Neural crest cell (in vitro differentiated cells): Measurements from ENCODE around the gene UBE2K. TPM values are rescaled to one million over a fixed set of nuclear protein-coding genes. Genes with fewer than 3 reads are reported as not detected.

Experiments
- DNase-seq: peaks from one replicate; pipeline ENCODE4 v3.0.0; 2021; ENCODE audit warnings: low read depth, mixed read lengths, low spot score
- H3K27ac Mint-ChIP-seq: one replicate; pipeline ENCODE4 v1.8.0; 2021; ENCODE audit warnings: mild to moderate bottlenecking, mixed read lengths; ENCODE audit not compliant: unreplicated experiment
- H3K27me3 Mint-ChIP-seq: 2 replicates; pipeline ENCODE4 v1.8.0; 2021; ENCODE audit warnings: low read depth, mild to moderate bottlenecking, mixed read lengths
- H3K36me3 Mint-ChIP-seq: 2 replicates; pipeline ENCODE4 v1.8.0; 2021; ENCODE audit warnings: low read depth, mild to moderate bottlenecking, mixed read lengths
- H3K4me1 Mint-ChIP-seq: 2 replicates; pipeline ENCODE4 v1.8.0; 2021; ENCODE audit warnings: mixed read lengths
- H3K4me3 Mint-ChIP-seq: one replicate; pipeline ENCODE4 v1.8.0; 2021; ENCODE audit warnings: mild to moderate bottlenecking, mixed read lengths
- H3K9me3 Mint-ChIP-seq: 2 replicates; pipeline ENCODE4 v1.8.0; 2021; ENCODE audit warnings: mixed read lengths
- total RNA-seq: library from RNA; stranded (reverse); gene quantifications from 2 replicates; pipeline ENCODE4 v1.2.1, GENCODE V29; 2021
- TF ChIP-seq, protein P1 (sequence below): fragments of 200-600 bp; sonication (generic); conservative IDR thresholded peaks from 2 replicates; pipeline ENCODE4 v1.5.0; 2021; ENCODE audit warnings: antibody characterized with exemption, mild to moderate bottlenecking

Gene UBE2K
- total RNA-seq, 1 donor from 2014 or later: 79.3 TPM

DNA sequence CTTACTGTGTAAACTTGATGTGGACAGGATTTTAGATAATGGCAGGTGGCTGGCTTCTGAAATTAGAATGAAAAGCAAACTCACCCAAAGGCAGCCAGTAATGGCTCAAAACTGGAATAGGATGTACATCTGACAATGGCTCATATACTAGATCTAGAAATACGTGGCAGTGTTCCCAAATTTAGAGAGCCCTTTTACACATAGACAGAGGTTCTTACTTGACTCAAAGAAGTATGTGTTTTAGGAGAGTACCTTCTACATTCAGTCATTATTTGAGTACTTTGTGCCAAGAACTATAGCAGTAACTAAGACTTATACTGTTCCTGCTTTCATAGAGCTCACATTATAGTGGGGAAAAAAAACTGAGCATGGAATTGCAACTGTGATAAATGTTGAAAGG is 48.0 kb downstream of the UBE2K start:
- H3K27me3 Mint-ChIP-seq: no peaks in the 10 kb centered on the region
- no peaks in the 10 kb centered on the region for H3K9me3 Mint-ChIP-seq
- TF ChIP-seq, protein P1, sequence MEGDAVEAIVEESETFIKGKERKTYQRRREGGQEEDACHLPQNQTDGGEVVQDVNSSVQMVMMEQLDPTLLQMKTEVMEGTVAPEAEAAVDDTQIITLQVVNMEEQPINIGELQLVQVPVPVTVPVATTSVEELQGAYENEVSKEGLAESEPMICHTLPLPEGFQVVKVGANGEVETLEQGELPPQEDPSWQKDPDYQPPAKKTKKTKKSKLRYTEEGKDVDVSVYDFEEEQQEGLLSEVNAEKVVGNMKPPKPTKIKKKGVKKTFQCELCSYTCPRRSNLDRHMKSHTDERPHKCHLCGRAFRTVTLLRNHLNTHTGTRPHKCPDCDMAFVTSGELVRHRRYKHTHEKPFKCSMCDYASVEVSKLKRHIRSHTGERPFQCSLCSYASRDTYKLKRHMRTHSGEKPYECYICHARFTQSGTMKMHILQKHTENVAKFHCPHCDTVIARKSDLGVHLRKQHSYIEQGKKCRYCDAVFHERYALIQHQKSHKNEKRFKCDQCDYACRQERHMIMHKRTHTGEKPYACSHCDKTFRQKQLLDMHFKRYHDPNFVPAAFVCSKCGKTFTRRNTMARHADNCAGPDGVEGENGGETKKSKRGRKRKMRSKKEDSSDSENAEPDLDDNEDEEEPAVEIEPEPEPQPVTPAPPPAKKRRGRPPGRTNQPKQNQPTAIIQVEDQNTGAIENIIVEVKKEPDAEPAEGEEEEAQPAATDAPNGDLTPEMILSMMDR: no peak
- peaks cover 2% of the 10 kb centered on the region for H3K36me3 Mint-ChIP-seq
- no peak overlapping the region for H3K4me3 Mint-ChIP-seq
- H3K4me1 Mint-ChIP-seq: no peaks in the 10 kb centered on the region
- no peak for DNase-seq
- H3K27ac Mint-ChIP-seq: no peak overlapping the region

DNA sequence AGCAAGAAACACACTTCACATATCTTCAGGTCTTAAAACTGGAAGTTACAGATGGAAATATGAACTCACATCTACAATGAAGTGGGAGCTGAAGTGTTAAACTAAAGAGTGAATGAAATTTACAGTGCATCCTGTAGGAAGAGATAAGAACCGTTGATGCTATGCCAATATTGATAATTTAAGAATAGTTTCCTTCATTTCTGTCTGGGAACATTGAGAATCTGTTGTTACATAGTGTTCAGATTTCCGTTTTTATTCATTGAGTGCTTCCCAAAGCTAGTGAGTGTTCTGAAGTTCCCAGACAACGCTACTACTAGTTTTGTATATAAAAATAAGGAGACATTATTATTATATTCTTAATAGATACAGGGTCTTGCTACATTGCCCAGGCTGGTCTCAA is 52.3 kb downstream of the UBE2K start:
- DNase-seq: no peak
- Mint-ChIP-seq H3K4me3 (no peak overlapping the region), H3K27me3 (no peaks in the 10 kb centered on the region), H3K27ac (no peak overlapping the region), H3K4me1 (no peaks in the 10 kb centered on the region), H3K36me3 (peaks cover 2% of the 10 kb centered on the region), H3K9me3 (no peaks in the 10 kb centered on the region)
- TF ChIP-seq, protein P1: no peak

DNA sequence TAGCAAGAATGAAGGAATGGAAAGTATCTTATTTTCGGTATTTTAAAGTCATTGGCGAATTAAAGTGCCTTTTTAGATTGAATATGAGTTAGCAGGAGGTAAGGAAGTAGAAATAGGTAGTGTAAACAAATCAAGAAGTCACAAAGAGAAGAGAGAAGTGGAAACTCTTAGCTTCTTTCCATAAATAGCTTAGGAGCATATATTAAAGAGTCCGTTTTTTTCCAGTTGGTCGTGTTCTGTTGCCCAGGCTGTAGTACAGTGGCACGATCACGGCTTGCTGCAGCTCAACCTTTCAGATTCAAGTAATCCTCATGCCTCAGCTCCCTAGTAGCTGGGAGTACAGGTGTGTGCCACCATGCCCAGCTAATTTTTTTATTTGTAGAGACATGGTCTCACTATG is 56.4 kb downstream of the UBE2K start:
- peaks cover 13% of the 10 kb centered on the region for H3K36me3 Mint-ChIP-seq
- no peaks in the 10 kb centered on the region for H3K27me3 Mint-ChIP-seq
- no peaks in the 10 kb centered on the region for H3K4me1 Mint-ChIP-seq
- no peak overlapping the region for H3K27ac Mint-ChIP-seq
- TF ChIP-seq, protein P1: no peak
- no peak overlapping the region for H3K4me3 Mint-ChIP-seq
- DNase-seq: no peak
- H3K9me3 Mint-ChIP-seq: no peaks in the 10 kb centered on the region

DNA sequence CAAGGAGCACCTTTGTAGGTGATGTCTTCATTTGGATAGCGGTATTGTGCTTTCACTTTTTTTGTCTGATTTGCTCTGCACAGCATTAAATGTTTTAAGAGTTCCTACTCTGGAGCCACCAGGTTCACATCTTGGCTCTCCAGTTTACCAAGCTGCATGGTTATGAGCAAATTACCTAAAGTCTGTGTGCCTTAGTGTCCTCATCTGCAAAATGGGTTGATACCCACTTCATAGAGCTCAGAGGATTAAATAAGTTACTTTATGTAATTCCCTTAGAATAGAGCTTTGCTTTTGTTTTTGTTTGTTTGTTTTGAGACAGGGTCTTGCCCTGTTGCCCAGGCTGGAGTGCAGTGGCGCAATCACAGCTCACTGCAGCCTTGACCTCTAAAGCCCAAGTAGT is 58.2 kb downstream of the UBE2K start:
- no peak overlapping the region for H3K4me3 Mint-ChIP-seq
- peaks cover 17% of the 10 kb centered on the region for H3K36me3 Mint-ChIP-seq
- no peaks in the 10 kb centered on the region for H3K27me3 Mint-ChIP-seq
- H3K9me3 Mint-ChIP-seq: no peaks in the 10 kb centered on the region
- DNase-seq: no peak
- H3K27ac Mint-ChIP-seq: no peak overlapping the region
- TF ChIP-seq, protein P1: no peak
- H3K4me1 Mint-ChIP-seq: no peaks in the 10 kb centered on the region

DNA sequence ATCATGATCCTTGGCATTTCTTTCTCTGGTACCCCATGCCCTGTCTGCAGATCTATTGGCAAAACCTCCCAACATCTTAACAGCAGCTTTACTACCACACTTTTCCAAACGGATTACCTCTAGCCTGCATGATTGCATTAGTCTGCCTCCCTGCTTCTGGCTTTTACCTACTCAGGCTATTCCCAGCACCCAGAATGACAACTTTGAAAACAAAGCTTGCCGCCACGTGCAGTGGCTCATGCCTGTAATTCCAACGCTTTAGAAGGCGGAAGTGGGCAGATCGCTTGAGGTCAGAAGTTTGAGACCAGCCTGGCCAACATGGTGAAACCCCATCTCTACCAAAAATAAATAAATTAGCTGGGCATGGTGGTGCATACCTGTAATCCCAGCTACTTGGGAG is 60.2 kb downstream of the UBE2K start:
- Mint-ChIP-seq H3K27ac (no peak overlapping the region), H3K4me1 (no peaks in the 10 kb centered on the region), H3K9me3 (no peaks in the 10 kb centered on the region), H3K36me3 (peaks cover 24% of the 10 kb centered on the region), H3K27me3 (no peaks in the 10 kb centered on the region), H3K4me3 (no peak overlapping the region)
- TF ChIP-seq, protein P1: no peak
- no peak for DNase-seq

DNA sequence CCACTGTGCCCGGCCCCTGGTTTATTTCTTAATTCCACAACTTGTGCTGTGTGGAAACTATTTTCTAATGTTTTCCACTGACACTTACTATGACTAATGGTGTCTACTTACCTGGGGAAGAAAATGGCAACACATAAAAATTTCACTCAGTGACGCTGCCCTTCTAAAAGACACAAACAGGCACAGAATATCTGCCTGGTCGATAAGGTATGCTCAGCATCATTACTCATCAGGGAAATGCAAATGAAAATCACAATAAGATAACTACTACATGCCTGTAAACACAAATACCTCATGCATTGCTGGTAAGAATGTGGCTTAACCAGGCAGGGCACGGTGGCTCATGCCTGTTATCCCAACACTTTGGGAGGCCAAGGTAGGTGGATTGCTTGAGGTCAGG is 61.6 kb downstream of the UBE2K start:
- peaks cover 27% of the 10 kb centered on the region for H3K36me3 Mint-ChIP-seq
- H3K27ac Mint-ChIP-seq: no peak overlapping the region
- no peak for DNase-seq
- H3K9me3 Mint-ChIP-seq: no peaks in the 10 kb centered on the region
- H3K27me3 Mint-ChIP-seq: no peaks in the 10 kb centered on the region
- TF ChIP-seq, protein P1: no peak
- no peaks in the 10 kb centered on the region for H3K4me1 Mint-ChIP-seq
- no peak overlapping the region for H3K4me3 Mint-ChIP-seq
